Activated T-helper 1 cell treated with anti-CD3 and anti-CD28 coated beads, Interleukin-12 subunit alpha, Interleukin-12 subunit beta, Interleukin-2, Interleukin-4 antibody, amounts not matched to agents 30 ng/mL and 10 ng/mL and 1 ng/mL, durations not matched to agents 14 hours and 24 hours and 36 hours (primary cell): ENCODE data around the gene GABRB1. TPM values are rescaled to one million over a fixed set of nuclear protein-coding genes. Genes with fewer than 3 reads are reported as not detected.

Source experiments
- DNase-seq: peaks from one replicate; pipeline ENCODE4 v3.0.0; 2021; ENCODE audit warnings: low spot score
- H3K27ac Mint-ChIP-seq: one replicate; pipeline ENCODE4 v1.8.0; 2021; ENCODE audit warnings: mild to moderate bottlenecking, mixed read lengths
- H3K27me3 Mint-ChIP-seq: one replicate; pipeline ENCODE4 v1.8.0; 2022; ENCODE audit warnings: mild to moderate bottlenecking, moderate library complexity, mixed read lengths; ENCODE audit not compliant: insufficient read depth
- H3K36me3 Mint-ChIP-seq: one replicate; pipeline ENCODE4 v1.8.0; 2021; ENCODE audit warnings: low read depth, mixed read lengths
- H3K4me1 Mint-ChIP-seq: one replicate; pipeline ENCODE4 v1.8.0; 2021; ENCODE audit warnings: low read depth, mixed read lengths
- H3K4me3 Mint-ChIP-seq: one replicate; pipeline ENCODE4 v1.8.0; 2021; ENCODE audit warnings: mild to moderate bottlenecking, moderate library complexity, mixed read lengths
- H3K9me3 Mint-ChIP-seq: one replicate; pipeline ENCODE4 v1.8.0; 2021; ENCODE audit warnings: mixed read lengths
- intact Hi-C: fragments of 100-400 bp; cut with micrococcal nuclease; formaldehyde crosslinking; loops from one replicate; pipeline ENCODE4 v1.15.1; 2024
- total RNA-seq: library from RNA; stranded (reverse); gene quantifications from 2 replicates; pipeline ENCODE4 v1.2.3, GENCODE V29; 2022

The GABRB1 gene
- total RNA-seq, 1 donor from 2014 or later = not detected

GRCh38 chr4:47013373-47013772 is 18.0 kb upstream of the GABRB1 start:
- Mint-ChIP-seq H3K4me3 (no peak overlapping the region), H3K4me1 (peaks cover 12% of the 10 kb centered on the region), H3K9me3 (peaks cover 9% of the 10 kb centered on the region), H3K27me3 (peaks cover 7% of the 10 kb centered on the region), H3K36me3 (peaks cover 5% of the 10 kb centered on the region), H3K27ac (no peak overlapping the region)
- DNase-seq = no peak
- intact Hi-C loops = no loop called here

GRCh38 chr4:47017081-47017480 is 14.3 kb upstream of the GABRB1 start:
- Mint-ChIP-seq H3K9me3 (no peaks in the 10 kb centered on the region), H3K36me3 (no peaks in the 10 kb centered on the region), H3K27ac (no peak overlapping the region), H3K4me1 (no peaks in the 10 kb centered on the region), H3K4me3 (no peak overlapping the region), H3K27me3 (peaks cover 9% of the 10 kb centered on the region)
- intact Hi-C loops = no loop called here
- no peak for DNase-seq

GRCh38 chr4:47017494-47017893 is 13.9 kb upstream of the GABRB1 start:
- DNase-seq = no peak
- Mint-ChIP-seq H3K36me3 (no peaks in the 10 kb centered on the region), H3K4me1 (no peaks in the 10 kb centered on the region), H3K4me3 (no peak overlapping the region), H3K9me3 (no peaks in the 10 kb centered on the region), H3K27me3 (peaks cover 9% of the 10 kb centered on the region), H3K27ac (no peak overlapping the region)
- intact Hi-C loops = no loop called here

GRCh38 chr4:47031751-47032404 is 511 bp downstream of the GABRB1 start:
- Mint-ChIP-seq H3K4me3 (peak overlapping the region; percentile 74), H3K27me3 (peaks cover 48% of the 10 kb centered on the region), H3K27ac (no peak overlapping the region), H3K4me1 (peaks cover 20% of the 10 kb centered on the region), H3K36me3 (no peaks in the 10 kb centered on the region), H3K9me3 (no peaks in the 10 kb centered on the region)
- DNase-seq = no peak
- intact Hi-C loops = loop anchor here (1.0 kb wide), 2 partner anchors 100 to 188 kb away; no protein-coding TSS in a partner anchor

GRCh38 chr4:47032405-47033106 is 1.2 kb downstream of the GABRB1 start:
- H3K9me3 Mint-ChIP-seq = no peaks in the 10 kb centered on the region
- H3K36me3 Mint-ChIP-seq = no peaks in the 10 kb centered on the region
- DNase-seq = peak; percentile 11
- peaks cover 20% of the 10 kb centered on the region for H3K4me1 Mint-ChIP-seq
- intact Hi-C loops = loop anchor here (1.0 kb wide), 2 partner anchors 100 to 188 kb away; no protein-coding TSS in a partner anchor
- peaks cover 48% of the 10 kb centered on the region for H3K27me3 Mint-ChIP-seq
- H3K27ac Mint-ChIP-seq = no peak overlapping the region
- H3K4me3 Mint-ChIP-seq = peak overlapping the region; percentile 74

GRCh38 chr4:47038263-47038662 is 6.9 kb downstream of the GABRB1 start:
- Mint-ChIP-seq H3K9me3 (no peaks in the 10 kb centered on the region), H3K27ac (no peak overlapping the region), H3K27me3 (peaks cover 15% of the 10 kb centered on the region), H3K4me1 (no peaks in the 10 kb centered on the region), H3K36me3 (no peaks in the 10 kb centered on the region), H3K4me3 (no peak overlapping the region)
- no peak for DNase-seq
- intact Hi-C loops = no loop called here

- intact Hi-C loops = no loop called here
- no peak for DNase-seq
- Mint-ChIP-seq H3K4me1 (no peaks in the 10 kb centered on the region), H3K27ac (no peak overlapping the region), H3K27me3 (peaks cover 3% of the 10 kb centered on the region), H3K4me3 (no peak overlapping the region), H3K9me3 (no peaks in the 10 kb centered on the region), H3K36me3 (no peaks in the 10 kb centered on the region)
These were observed 9.5 kb downstream of the GABRB1 start for GRCh38 chr4:47040828-47041227.

- peaks cover 3% of the 10 kb centered on the region for H3K27me3 Mint-ChIP-seq
- H3K4me1 Mint-ChIP-seq = no peaks in the 10 kb centered on the region
- H3K4me3 Mint-ChIP-seq = no peak overlapping the region
- H3K36me3 Mint-ChIP-seq = no peaks in the 10 kb centered on the region
- no peaks in the 10 kb centered on the region for H3K9me3 Mint-ChIP-seq
- H3K27ac Mint-ChIP-seq = no peak overlapping the region
- DNase-seq = no peak
- intact Hi-C loops = no loop called here
These were observed 12.5 kb downstream of the GABRB1 start for GRCh38 chr4:47043821-47044220.

GRCh38 chr4:47045261-47045660 is 13.9 kb downstream of the GABRB1 start:
- no peak overlapping the region for H3K27ac Mint-ChIP-seq
- no peak for DNase-seq
- H3K4me3 Mint-ChIP-seq = no peak overlapping the region
- H3K27me3 Mint-ChIP-seq = no peaks in the 10 kb centered on the region
- H3K9me3 Mint-ChIP-seq = no peaks in the 10 kb centered on the region
- H3K4me1 Mint-ChIP-seq = no peaks in the 10 kb centered on the region
- intact Hi-C loops = no loop called here
- H3K36me3 Mint-ChIP-seq = no peaks in the 10 kb centered on the region

GRCh38 chr4:47049347-47049746 is 18.0 kb downstream of the GABRB1 start:
- H3K27me3 Mint-ChIP-seq = no peaks in the 10 kb centered on the region
- no peaks in the 10 kb centered on the region for H3K36me3 Mint-ChIP-seq
- intact Hi-C loops = no loop called here
- no peaks in the 10 kb centered on the region for H3K9me3 Mint-ChIP-seq
- no peaks in the 10 kb centered on the region for H3K4me1 Mint-ChIP-seq
- DNase-seq = no peak
- no peak overlapping the region for H3K4me3 Mint-ChIP-seq
- H3K27ac Mint-ChIP-seq = no peak overlapping the region

- H3K4me1 Mint-ChIP-seq = no peaks in the 10 kb centered on the region
- no peak overlapping the region for H3K27ac Mint-ChIP-seq
- H3K4me3 Mint-ChIP-seq = no peak overlapping the region
These were observed 19.7 kb downstream of the GABRB1 start for GRCh38 chr4:47050761-47051725.

GRCh38 chr4:47053485-47053884 is 22.1 kb downstream of the GABRB1 start:
- no peaks in the 10 kb centered on the region for H3K9me3 Mint-ChIP-seq
- no peak overlapping the region for H3K4me3 Mint-ChIP-seq
- H3K4me1 Mint-ChIP-seq = no peaks in the 10 kb centered on the region
- H3K27me3 Mint-ChIP-seq = no peaks in the 10 kb centered on the region
- intact Hi-C loops = no loop called here
- no peaks in the 10 kb centered on the region for H3K36me3 Mint-ChIP-seq
- no peak for DNase-seq
- H3K27ac Mint-ChIP-seq = no peak overlapping the region

More at GRCh38 chr4:47050761-47051725, 19.7 kb downstream of the GABRB1 start:
- Mint-ChIP-seq H3K9me3 (no peaks in the 10 kb centered on the region), H3K36me3 (no peaks in the 10 kb centered on the region), H3K27me3 (no peaks in the 10 kb centered on the region)
- intact Hi-C loops = no loop called here
- no peak for DNase-seq

- Mint-ChIP-seq H3K36me3 (no peaks in the 10 kb centered on the region), H3K27ac (no peak overlapping the region)
- intact Hi-C loops = no loop called here
These were observed 22.8 kb downstream of the GABRB1 start for GRCh38 chr4:47054130-47054529.

More at GRCh38 chr4:47054130-47054529, 22.8 kb downstream of the GABRB1 start:
- H3K4me1 Mint-ChIP-seq = no peaks in the 10 kb centered on the region
- H3K9me3 Mint-ChIP-seq = no peaks in the 10 kb centered on the region
- no peaks in the 10 kb centered on the region for H3K27me3 Mint-ChIP-seq
- no peak overlapping the region for H3K4me3 Mint-ChIP-seq
- no peak for DNase-seq
